Measurements from ENCODE around the gene OTOGL.
"Not testable (repeated sequence)": the region's sequence is repeated elsewhere in the genome, so short reads cannot be mapped to it uniquely, and the experiment has no call there.

The OTOGL gene

DNA sequence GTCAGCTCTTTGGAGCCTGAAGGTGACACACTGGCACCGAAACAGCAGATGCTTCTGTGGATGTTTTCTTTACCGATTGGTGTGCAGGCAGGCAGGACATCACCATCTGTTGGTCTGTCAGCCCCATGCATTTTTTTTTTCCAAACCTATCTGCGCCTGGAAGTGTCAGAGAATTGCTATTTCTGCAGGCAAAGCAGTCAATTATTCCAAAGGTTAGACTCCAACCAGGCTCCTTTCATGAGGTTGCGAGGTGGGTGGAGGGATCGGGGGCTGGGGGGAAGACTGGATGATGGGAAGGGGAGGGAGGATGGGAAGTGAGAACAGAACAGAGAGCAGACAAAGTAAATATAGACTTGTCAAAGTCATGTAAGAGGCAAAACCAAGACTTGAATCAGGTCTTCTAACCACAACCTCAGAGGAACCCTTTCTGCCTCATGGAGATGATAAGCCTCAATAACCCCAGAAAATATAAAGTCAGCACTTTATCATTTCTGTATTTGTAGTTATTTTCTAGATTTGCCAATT is 117.7 kb downstream of the OTOGL start:
- DNase-seq (ENCODE audit: insufficient read length, low spot score) (no peak), FAIRE-seq (no peak)
- TF ChIP-seq, protein P1, sequence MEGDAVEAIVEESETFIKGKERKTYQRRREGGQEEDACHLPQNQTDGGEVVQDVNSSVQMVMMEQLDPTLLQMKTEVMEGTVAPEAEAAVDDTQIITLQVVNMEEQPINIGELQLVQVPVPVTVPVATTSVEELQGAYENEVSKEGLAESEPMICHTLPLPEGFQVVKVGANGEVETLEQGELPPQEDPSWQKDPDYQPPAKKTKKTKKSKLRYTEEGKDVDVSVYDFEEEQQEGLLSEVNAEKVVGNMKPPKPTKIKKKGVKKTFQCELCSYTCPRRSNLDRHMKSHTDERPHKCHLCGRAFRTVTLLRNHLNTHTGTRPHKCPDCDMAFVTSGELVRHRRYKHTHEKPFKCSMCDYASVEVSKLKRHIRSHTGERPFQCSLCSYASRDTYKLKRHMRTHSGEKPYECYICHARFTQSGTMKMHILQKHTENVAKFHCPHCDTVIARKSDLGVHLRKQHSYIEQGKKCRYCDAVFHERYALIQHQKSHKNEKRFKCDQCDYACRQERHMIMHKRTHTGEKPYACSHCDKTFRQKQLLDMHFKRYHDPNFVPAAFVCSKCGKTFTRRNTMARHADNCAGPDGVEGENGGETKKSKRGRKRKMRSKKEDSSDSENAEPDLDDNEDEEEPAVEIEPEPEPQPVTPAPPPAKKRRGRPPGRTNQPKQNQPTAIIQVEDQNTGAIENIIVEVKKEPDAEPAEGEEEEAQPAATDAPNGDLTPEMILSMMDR (IDR thresholded peaks at IDR 0.05; ENCODE audit: insufficient read depth, missing control alignments), result no peak

DNA sequence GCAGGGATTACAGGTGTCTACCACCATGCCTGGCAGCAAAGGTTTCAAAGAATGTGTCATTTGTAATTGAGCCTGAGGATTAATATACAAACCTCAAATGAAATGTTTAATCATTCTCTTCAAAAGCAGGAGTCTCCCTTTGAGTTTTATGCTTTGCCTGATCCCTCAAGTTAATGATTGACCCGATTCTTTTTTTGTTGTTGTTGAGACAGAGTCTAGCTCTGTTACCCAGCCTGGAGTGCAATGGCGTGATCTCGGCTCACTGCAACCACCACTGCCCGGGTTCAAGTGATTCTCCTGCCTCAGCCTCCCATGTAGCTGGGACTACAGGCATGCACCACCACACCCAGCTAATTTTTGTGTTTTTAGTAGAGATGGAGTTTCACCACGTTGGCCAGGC is 119.6 kb downstream of the OTOGL start:
- FAIRE-seq; DNase-seq (ENCODE audit: insufficient read length, low spot score): not testable (repeated sequence)

DNA sequence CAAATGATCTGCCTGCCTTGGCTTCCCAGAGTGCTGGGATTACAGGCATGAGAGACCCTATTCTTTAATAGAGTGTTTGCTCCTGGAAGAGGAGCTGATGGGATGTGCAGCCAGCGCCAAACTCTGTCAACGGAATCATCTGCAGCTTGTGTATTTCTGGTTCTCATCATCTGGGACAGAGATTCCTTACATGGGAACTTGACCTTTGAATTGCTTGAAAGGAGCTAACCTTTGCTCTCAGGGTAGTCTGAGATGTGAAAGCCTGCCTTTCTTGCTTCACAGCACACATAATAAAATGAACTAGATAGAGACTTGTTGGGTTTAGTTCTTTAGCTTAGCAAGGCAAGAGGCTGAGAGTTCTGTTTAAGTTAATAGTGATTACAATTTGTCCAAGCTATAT is 120.0 kb downstream of the OTOGL start:
- FAIRE-seq, result no peak
- DNase-seq (ENCODE audit: insufficient read length, low spot score), result no peak
- TF ChIP-seq, protein P1 (IDR thresholded peaks at IDR 0.05; ENCODE audit: insufficient read depth, missing control alignments), result no peak

DNA sequence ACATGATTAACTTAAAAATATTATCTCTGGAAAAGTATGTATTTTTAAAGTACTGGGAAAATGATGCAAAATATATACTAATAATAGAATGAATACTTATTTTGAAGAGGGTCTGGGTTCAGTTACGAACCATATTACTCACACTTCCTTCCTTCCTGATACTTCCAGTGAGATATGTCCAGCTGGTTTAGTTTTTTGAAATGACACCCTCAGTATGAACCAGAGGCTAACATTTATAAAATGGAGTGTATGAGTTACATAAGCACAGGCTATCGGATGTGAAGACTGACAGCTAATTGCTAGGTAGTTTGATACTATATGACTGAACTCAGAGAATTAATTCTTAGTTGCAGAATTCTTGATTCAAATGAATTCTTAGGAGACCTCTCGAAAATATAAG is 122.9 kb downstream of the OTOGL start:
- FAIRE-seq (no peak), DNase-seq (ENCODE audit: insufficient read length, low spot score) (no peak)
- TF ChIP-seq, protein P1 (IDR thresholded peaks at IDR 0.05; ENCODE audit: insufficient read depth, missing control alignments), result no peak

DNA sequence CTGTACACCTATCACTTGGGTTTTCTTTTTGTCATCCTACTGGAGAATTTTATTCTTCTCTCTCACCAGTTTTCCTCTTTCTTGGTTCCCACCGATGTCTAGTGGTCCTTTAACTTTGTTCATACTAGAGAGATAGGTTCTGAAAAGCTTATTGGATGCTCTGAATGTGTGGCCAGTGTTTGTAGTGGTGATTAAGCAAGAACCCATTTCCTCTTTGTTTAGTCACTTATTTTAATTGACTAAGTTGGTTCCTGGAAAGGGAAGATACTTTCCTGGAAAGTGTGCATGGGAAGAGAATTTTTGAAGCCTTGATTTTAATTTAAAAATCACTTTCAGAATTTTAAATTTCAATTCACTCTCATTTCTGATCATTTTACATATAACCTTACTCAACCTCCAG is 127.2 kb downstream of the OTOGL start:
- DNase-seq (ENCODE audit: insufficient read length, low spot score) (no peak), FAIRE-seq (no peak)
- TF ChIP-seq, protein P1 (IDR thresholded peaks at IDR 0.05; ENCODE audit: insufficient read depth, missing control alignments), result no peak

DNA sequence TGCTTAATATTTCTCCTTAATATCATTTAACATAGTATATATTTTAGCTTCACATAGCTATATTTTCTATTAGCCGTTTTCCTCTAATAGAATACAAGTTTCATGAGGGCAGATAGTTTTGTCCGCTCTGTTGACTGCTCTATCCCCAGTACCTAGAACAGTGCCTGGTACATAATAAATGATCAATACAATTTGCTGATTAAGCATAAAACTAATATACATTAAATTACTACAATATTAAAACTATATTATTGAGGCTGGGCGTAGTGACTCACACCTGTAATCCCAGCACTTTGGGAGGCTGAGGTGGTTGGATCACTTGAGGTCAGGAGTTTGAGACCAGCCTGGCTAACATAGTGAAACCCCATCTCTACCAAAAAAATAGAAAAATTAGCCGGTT is 128.6 kb downstream of the OTOGL start:
- not testable (repeated sequence) for FAIRE-seq; DNase-seq (ENCODE audit: insufficient read length, low spot score)

DNA sequence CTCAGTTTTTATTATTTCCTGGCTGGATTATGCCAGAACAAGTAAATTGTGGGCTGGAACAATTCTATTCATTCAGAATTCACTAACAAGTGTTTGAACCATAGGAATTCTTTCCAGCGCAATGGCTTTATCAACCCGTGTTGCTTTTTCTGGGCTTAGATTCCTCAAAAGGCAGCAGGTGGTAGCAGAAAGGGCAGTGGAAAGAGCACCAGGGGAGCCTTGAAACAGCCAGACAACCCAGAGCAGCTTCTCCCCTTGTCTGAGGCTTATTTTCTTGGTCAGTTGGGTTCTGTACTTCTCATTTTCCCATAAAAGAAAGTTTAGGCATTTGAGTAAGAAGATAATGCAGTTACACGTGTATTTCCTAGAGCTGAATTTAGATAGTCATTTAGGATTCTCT is 130.7 kb downstream of the OTOGL start:
- DNase-seq (ENCODE audit: insufficient read length, low spot score) (no peak), FAIRE-seq (no peak)
- TF ChIP-seq, protein P1 (IDR thresholded peaks at IDR 0.05; ENCODE audit: insufficient read depth, missing control alignments), result no peak

DNA sequence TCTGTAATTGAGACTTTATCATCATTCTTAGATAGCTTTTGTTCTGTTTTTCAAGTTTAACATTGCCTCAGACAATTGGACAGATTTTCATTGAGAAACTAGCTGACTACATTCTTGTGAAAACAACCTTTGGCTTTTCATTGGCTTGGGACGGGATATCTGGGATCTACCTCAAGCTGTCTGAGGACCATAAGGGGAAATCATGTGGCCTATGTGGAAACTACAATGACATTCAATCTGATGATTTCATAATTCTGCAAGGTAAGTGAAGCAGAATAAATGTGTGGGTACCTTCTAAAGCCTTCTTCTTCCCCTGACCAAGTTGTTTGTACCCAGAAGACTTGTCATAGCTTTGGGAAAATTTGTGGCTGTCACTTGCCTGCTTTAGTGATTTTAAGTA is 133.5 kb downstream of the OTOGL start:
- TF ChIP-seq, protein P1 (IDR thresholded peaks at IDR 0.05; ENCODE audit: insufficient read depth, missing control alignments), result no peak
- FAIRE-seq (no peak), DNase-seq (ENCODE audit: insufficient read length, low spot score) (no peak)

All from D721Med (cell line).